Frontal cortex (tissue), 4 donors: ENCODE data around the gene PAM. TPM values are rescaled to one million over a fixed set of nuclear protein-coding genes. Genes with fewer than 3 reads are reported as not detected.

Source experiments
- DNase-seq, 2 donors: peaks; one replicate each; pipeline ENCODE4 v3.0.0; 2012; ENCODE audit warnings: low spot score in 2 of 2
- FAIRE-seq: peaks from 2 replicates; lab custom pipeline; 2012; peaks lifted over from hg19 to GRCh38; lab: Jason Lieb, UNC
- total RNA-seq: library from RNA; depleted of rRNA; stranded (reverse); fragments of >200 nt; gene quantifications from one replicate; pipeline ENCODE4 v1.2.3, GENCODE V29; 2014
- donor health status: control.
- donor health status: control.
- donor health status: control.

Gene PAM
- total RNA-seq, 1 donor from 2014 or later = 61.6 TPM

DNA sequence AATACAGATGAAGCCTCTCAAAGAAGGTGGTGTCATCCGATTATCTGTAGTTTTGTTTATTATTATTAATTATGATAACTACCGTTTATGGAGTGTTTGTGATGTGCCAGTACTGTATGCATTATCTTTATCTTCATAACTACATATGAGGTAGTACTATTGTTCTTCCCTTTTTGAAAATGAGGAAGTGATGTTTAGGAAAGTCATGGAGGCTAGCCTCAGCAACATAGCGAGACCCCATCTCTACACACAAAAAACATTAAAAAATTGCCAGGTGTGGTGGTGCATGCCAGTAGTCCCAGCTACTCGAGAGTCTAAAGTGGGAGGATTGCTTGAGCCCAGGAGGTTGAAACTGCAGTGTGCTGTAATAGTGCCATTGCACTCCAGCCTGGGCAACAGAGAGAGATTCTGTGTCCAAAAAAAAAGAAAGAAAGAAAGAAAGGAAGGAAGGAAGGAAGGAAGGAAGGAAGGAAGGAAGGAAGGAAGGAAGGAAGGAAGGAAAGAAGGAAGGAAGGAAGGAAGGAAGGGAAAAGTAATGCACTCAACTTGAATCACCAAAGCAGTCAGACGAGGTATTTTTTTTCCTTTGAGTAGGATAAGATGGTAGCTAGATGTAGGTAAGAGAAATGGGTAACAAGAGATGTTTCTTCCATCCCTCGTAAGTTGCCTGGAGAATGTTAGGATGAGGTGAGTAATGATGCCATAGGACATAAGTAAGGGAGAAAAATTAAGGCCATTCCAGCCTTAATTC, 47.8 kb downstream of the PAM start:
- no peak for FAIRE-seq
- no peak for DNase-seq

GRCh38 chr5:102807878-102808502, 52.9 kb downstream of the PAM start:
- FAIRE-seq (no peak), DNase-seq (no peak)

DNA sequence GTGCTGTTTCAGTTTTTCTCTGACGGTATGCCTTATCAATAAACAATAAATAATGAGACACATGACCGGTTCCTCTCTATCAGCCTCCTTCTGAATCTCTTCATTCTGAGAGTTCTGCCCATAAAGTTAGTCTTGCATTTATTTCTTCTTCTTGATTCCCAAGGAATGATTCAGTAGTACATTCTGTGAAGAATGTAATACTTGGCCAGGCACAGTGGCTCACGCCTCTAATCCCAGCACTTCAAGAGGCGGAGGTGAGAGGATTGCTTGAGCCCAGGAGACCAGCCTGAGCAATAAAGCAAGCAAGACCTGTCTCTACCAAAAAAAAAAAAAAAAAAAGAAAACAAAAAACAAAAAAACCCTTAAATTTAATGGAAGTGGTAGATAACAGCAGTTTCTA, 53.9 kb downstream of the PAM start:
- DNase-seq (no peak), FAIRE-seq (no peak)

DNA sequence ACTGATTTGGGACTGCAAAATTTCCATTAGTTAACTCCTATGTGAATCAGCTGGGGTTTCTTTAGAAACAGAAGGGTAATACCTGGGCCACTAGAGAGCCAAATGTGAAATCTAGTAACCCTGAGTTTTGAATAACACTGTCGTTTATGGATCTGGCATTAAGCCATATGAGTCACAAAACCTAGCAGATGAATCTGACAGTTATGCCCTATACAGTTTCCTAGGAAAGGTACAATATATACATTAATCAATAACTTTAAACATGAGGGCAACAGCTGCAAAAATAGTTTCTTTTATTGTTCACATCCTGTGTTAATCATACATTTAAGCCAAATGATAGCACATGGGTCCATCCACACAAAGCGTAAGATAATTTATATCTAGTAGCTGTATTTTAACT, 56.9 kb downstream of the PAM start:
- DNase-seq (no peak), FAIRE-seq (no peak)

DNA sequence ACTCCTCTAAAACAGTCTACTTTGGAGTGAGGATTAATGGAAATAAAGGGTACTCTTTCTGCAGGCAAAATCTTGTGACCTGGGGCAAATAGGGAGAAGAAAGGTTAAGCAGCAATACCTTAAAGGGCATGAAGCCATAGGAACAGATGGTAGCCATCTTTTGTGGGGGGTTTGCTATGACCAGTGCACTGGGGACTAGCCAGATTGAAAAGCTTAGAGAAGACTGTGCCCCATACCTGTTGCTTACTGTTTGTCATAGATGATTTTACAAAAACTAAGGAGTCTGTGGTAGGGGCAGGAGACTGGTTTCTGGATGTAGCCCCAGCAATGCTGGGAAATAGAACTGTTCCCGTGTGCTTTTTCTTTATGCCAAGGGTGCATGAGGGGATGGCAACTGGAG, 58.6 kb downstream of the PAM start:
- DNase-seq (no peak), FAIRE-seq (no peak)

DNA sequence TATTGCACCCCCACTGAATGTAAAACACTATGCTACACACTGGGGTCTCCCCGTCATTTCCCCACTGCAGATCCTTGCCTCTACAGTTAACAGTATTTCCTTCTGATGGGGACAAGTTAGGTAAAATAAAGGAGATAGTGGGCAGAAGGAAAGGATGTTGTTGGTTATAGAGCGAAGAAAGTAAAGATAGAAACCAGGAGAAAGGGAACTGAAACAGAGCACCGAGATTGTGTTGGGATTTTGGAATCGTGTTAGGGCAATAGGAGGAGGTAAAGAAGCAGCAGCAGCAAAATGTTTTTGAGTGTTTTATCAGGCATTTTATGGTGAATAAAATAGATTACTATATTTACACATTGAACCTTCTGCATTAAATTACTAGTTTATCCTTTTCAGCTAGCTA, 60.0 kb downstream of the PAM start:
- no peak for DNase-seq
- FAIRE-seq = no peak

DNA sequence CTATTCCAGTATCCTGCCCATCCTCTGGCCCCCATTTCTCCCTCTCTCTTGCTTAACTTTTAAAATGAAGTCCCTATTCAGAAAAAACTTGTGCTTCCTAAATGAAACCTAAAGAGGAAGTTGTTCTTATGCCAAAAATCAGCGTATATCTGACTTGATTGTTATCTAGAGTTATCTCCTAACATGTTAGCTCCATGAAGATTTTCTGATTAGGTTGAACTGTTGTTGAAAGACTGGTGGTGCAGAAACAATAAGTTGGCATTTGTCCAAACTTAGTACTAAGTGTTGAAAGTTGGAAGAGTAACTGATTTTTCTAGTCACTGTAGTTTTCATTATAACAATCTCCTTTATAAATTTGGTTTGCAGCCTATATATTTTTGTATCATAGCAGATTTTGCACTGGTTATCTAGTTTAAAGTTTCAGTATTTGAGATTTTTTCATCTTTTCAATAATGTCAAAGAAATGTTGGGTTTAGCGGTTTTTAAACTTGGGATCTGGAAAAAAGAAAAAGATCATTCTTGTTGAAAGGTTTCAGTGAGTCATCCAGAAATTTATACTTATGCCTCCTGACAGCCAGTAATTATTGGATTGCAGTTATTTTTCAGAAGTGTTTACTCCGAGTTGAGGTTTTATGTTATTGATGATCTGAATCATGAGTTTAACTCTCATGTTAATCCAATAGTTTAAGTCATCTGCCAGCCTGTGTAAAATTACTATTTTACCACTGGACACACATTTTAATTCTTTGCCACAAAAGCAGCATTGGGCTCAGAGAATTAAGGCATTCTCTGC, 60.6 kb downstream of the PAM start:
- DNase-seq (no peak), FAIRE-seq (no peak)

GRCh38 chr5:102818345-102818744, 63.2 kb downstream of the PAM start:
- FAIRE-seq (no peak), DNase-seq (no peak)

- DNase-seq (no peak), FAIRE-seq (no peak)
Observed at GRCh38 chr5:102818934-102819333, 63.8 kb downstream of the PAM start.

DNA sequence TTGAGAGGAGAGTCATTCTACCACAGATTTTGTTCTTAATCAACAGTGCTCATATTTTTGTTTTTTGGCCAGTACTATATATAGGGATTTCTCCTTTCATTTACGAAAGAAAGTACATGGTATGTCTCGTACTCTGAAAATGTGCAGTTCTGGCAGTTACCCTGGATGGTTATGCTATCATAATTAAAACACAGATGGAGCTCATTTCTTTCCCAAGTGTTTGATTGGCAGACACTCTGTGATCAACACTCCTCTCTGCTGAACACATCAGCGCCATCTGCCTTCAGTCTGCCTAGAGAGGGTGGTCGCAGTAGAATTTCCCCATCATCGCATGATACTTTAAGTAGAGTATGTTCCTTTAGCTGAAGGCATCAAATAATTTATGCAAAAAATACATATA, 64.5 kb downstream of the PAM start:
- DNase-seq (no peak), FAIRE-seq (no peak)

DNA sequence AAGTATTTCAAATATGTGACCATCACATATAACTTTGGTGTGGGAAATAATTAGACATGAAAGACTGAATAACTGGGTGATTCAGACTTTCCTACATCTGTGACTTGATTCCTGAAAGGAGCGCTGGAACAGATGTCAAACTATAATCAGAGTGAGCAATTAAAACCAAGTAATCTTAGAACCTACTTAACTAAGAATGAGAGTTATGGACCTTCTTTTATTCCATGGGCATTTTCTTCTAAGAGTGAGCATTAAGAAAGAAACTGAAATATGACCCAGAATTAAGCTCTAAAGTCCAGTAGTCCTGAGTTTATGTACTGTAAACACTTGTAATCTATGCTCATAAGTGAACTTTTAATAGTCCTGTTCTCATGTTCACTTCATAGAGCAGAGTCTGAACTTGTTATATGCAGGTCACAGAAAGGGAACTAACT, 68.4 kb downstream of the PAM start:
- DNase-seq (no peak), FAIRE-seq (no peak)

GRCh38 chr5:102826629-102827028, 71.5 kb downstream of the PAM start:
- FAIRE-seq (no peak), DNase-seq (no peak)

DNA sequence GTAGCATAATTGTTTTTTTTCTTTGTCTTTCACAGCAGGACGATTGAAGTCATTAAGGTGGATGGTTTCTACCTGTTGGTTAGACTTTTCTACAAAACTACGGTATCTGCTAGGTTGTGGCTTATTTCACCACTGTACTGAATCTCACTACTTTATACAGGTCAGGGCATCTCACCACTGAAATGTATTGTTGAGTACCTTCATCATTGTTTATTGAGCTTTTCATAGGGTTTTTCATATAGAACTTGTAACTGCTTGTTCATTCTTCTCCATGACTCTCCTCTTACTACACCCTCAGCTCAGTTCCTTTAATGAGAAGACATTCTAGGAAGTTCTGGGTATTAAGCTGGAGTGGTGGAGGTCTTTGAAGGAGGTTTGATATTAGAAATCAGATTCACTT, 75.1 kb downstream of the PAM start:
- DNase-seq (no peak), FAIRE-seq (no peak)

- DNase-seq = no peak
- no peak for FAIRE-seq
Observed at GRCh38 chr5:102832445-102832844, 77.3 kb downstream of the PAM start.

DNA sequence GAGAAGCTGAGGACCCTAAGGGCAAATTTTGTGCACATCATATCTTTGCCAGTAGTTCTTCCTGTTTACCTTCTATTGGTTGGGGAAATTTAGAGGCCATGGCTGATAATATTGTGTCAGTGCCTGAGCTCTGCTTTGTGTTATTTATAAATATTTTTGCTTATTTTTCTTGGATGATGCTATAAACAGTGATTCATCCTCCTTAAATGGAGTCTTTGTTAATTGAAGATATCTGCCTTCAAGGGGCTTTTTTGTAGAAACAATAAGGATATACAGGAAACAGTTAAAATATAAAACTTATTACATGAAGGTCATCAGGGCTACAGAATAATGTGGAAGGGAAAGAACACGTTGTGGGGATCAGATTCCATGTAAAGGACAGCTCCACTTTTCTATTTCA, 78.0 kb downstream of the PAM start:
- no peak for DNase-seq
- FAIRE-seq = no peak

- DNase-seq (no peak), FAIRE-seq (no peak)
Observed at GRCh38 chr5:102834438-102834964, 79.4 kb downstream of the PAM start.

DNA sequence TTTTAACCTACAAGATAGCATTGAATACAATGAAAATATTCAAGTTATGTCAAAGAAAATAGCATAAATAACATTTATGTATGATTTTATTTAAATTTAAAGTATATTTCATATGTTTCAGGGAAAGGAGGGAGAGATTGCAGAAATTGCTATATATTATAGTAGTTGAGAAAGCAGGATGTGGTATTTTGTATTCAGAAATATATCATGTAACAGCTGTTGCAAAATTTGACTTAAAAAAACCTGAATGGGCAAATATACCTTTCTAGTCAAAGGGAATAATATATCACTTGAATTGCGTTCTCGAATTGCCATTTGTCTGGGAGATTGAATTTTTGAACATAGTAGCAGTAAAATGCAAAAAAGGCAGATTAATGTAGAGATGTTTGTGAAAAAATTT, 80.6 kb downstream of the PAM start:
- no peak for DNase-seq
- FAIRE-seq = no peak

- FAIRE-seq = no peak
- DNase-seq = no peak
Observed at GRCh38 chr5:102841021-102841420, 85.9 kb downstream of the PAM start.

DNA sequence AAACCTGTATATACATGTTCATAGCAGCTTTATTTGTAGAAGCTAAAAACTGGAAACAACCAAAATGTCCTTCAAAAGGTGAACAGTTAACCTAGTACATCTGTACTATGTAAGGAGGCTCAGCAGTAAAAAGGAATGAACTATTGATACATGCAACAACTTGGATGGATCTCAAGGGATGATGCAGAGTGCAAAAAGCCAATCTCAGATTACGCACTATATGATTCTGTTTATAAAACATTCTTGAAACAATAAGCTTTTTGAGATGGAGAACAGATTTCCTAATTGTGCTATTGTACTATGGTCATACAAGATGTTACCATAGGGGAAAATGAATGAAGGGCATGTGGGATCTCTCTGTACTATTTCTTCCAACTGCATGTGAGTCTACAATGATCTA, 88.9 kb downstream of the PAM start:
- DNase-seq (no peak), FAIRE-seq (no peak)

GRCh38 chr5:102845041-102845440, 89.9 kb downstream of the PAM start:
- DNase-seq (no peak), FAIRE-seq (no peak)

- FAIRE-seq (no peak), DNase-seq (no peak)
Observed at GRCh38 chr5:102850503-102850902, 95.4 kb downstream of the PAM start.
